Mesothelial cell of epicardium (in vitro differentiated cells): Measurements from ENCODE around the gene HAUS3. TPM values are rescaled to one million over a fixed set of nuclear protein-coding genes. Genes with fewer than 3 reads are reported as not detected.
"Not testable (repeated sequence)": the region's sequence is repeated elsewhere in the genome, so short reads cannot be mapped to it uniquely, and the experiment has no call there.

Experiments used
- DNase-seq, 2 experiments: peaks; one replicate each; pipeline ENCODE4 v3.0.0; 2021; ENCODE audit warnings: low spot score in 2 of 2; ENCODE audit not compliant: unreplicated experiment in 2 of 2
- H3K27ac Mint-ChIP-seq: 2 replicates; pipeline ENCODE4 v1.8.0; 2021; ENCODE audit warnings: mixed read lengths
- H3K27me3 Mint-ChIP-seq: 2 replicates; pipeline ENCODE4 v1.8.0; 2021; ENCODE audit warnings: low read depth, mixed read lengths
- H3K36me3 Mint-ChIP-seq: 2 replicates; pipeline ENCODE4 v1.8.0; 2021; ENCODE audit warnings: mixed read lengths
- H3K4me1 Mint-ChIP-seq: 2 replicates; pipeline ENCODE4 v1.8.0; 2021; ENCODE audit warnings: mixed read lengths
- H3K4me3 Mint-ChIP-seq: 2 replicates; pipeline ENCODE4 v1.8.0; 2021; ENCODE audit warnings: mild to moderate bottlenecking, moderate library complexity, mixed read lengths
- H3K9me3 Mint-ChIP-seq: 2 replicates; pipeline ENCODE4 v1.8.0; 2021; ENCODE audit warnings: mixed read lengths
- CTCF ChIP-seq: fragments of 200-600 bp; sonication (generic); IDR thresholded peaks from one replicate; pipeline ENCODE4 v1.5.0; 2021; ENCODE audit warnings: antibody characterized with exemption; ENCODE audit not compliant: unreplicated experiment
- total RNA-seq: library from RNA; stranded (reverse); gene quantifications from 3 replicates; pipeline ENCODE4 v1.2.1, GENCODE V29; 2021

The HAUS3 gene
- total RNA-seq, 1 donor from 2014 or later, result 16.9 TPM

GRCh38 chr4:2277956-2278355 lies 36.0 kb upstream of the HAUS3 start:
- H3K27me3 Mint-ChIP-seq, result peaks cover 3% of the 10 kb centered on the region
- no peaks in the 10 kb centered on the region for H3K36me3 Mint-ChIP-seq
- H3K27ac Mint-ChIP-seq, result no peak overlapping the region
- no peak for TF ChIP-seq CTCF
- no peaks in the 10 kb centered on the region for H3K9me3 Mint-ChIP-seq
- H3K4me3 Mint-ChIP-seq, result no peak overlapping the region
- DNase-seq, result no peak
- peaks cover 10% of the 10 kb centered on the region for H3K4me1 Mint-ChIP-seq

- peaks cover 10% of the 10 kb centered on the region for H3K4me1 Mint-ChIP-seq
- no peaks in the 10 kb centered on the region for H3K27me3 Mint-ChIP-seq
- TF ChIP-seq CTCF, result no peak
- H3K9me3 Mint-ChIP-seq, result no peaks in the 10 kb centered on the region
- no peak for DNase-seq
- no peak overlapping the region for H3K4me3 Mint-ChIP-seq
- H3K27ac Mint-ChIP-seq, result no peak overlapping the region
- H3K36me3 Mint-ChIP-seq, result no peaks in the 10 kb centered on the region
Observed at GRCh38 chr4:2276581-2277325, 34.8 kb upstream of the HAUS3 start.

DNA sequence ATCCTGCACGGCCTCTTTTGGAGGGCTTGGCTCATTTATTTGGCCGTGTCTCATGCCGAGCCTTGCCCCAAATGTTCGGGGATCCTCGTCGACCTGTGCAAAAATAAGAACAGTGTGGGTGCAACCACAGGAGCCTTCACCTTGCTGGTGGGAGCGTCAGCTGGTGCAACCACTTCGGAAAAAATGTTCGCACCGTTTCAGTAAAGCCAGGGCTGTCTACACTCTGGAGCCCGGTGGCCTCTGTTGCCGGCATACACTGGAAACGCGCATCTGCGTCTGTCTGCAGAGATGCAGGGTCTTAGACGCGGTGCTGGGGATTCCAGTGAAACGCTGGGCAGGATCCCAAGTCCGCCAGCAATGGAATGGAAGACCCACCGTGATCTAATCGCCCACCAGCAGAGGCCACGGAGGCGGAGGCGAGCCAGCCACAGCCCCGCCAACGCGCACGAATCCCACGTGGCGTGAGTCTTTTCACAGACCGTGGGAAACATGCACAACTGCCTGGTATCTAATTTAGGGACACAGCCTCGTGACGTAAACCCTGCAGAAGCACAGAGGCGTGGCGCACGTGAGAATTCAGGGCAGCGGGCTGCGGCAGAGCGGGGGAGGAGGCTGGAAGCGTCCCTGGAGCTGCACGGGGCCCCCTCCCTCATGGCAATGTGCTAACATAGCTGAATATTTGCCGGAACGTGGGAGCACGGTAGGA lies 33.8 kb upstream of the HAUS3 start:
- Mint-ChIP-seq H3K9me3 (no peaks in the 10 kb centered on the region), H3K4me1 (peaks cover 10% of the 10 kb centered on the region), H3K4me3 (no peak overlapping the region), H3K27me3 (no peaks in the 10 kb centered on the region), H3K27ac (no peak overlapping the region), H3K36me3 (no peaks in the 10 kb centered on the region)
- TF ChIP-seq CTCF, result no peak
- DNase-seq, result no peak

DNA sequence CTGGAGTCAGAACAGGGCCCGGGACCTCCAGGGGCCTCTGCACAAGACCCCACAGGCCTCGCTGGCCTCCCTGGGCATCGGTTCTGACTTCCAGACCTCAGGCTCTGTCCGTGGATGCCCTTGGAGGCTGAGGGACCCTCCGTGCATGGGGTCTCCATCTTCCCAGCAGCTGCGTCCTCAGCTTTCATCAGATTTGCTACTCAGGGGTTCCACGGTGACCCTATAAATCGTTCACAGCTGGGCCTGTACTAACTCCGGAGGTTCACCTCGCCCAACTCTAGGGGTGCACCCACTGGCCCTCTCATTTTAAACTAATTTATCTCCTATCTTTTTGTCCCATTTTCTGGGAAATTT lies 33.1 kb upstream of the HAUS3 start:
- H3K36me3 Mint-ChIP-seq, DNase-seq, H3K27me3 Mint-ChIP-seq, H3K4me3 Mint-ChIP-seq, H3K27ac Mint-ChIP-seq, H3K9me3 Mint-ChIP-seq, H3K4me1 Mint-ChIP-seq: not testable (repeated sequence)

GRCh38 chr4:2274320-2275043 lies 32.6 kb upstream of the HAUS3 start:
- H3K36me3 Mint-ChIP-seq, result no peaks in the 10 kb centered on the region
- H3K27ac Mint-ChIP-seq, result no peak overlapping the region
- TF ChIP-seq CTCF, result no peak
- H3K4me3 Mint-ChIP-seq, result no peak overlapping the region
- H3K9me3 Mint-ChIP-seq, result no peaks in the 10 kb centered on the region
- peaks cover 10% of the 10 kb centered on the region for H3K4me1 Mint-ChIP-seq
- DNase-seq, result no peak
- H3K27me3 Mint-ChIP-seq, result no peaks in the 10 kb centered on the region

GRCh38 chr4:2273657-2274319 lies 31.9 kb upstream of the HAUS3 start:
- no peaks in the 10 kb centered on the region for H3K36me3 Mint-ChIP-seq
- H3K27me3 Mint-ChIP-seq, result no peaks in the 10 kb centered on the region
- H3K4me3 Mint-ChIP-seq, result no peak overlapping the region
- no peak overlapping the region for H3K27ac Mint-ChIP-seq
- no peak for TF ChIP-seq CTCF
- DNase-seq, result no peak
- H3K4me1 Mint-ChIP-seq, result peaks cover 14% of the 10 kb centered on the region
- H3K9me3 Mint-ChIP-seq, result no peaks in the 10 kb centered on the region
